H7 (cell line): Measurements from ENCODE around the gene ANXA10. TPM values are rescaled to one million over a fixed set of nuclear protein-coding genes. Genes with fewer than 3 reads are reported as not detected.
"Not testable (repeated sequence)": the region's sequence is repeated elsewhere in the genome, so short reads cannot be mapped to it uniquely, and the experiment has no call there.

Source experiments
- DNase-seq: peaks from one replicate; pipeline ENCODE4 v3.0.0; 2012
- H3K27me3 ChIP-seq: 2 replicates; pipeline ENCODE4 v1.6.0; 2011; ENCODE audit warnings: mild to moderate bottlenecking, low read length; ENCODE audit not compliant: control insufficient read depth, insufficient read depth
- H3K36me3 ChIP-seq: replicated peaks from 2 replicates; pipeline ENCODE4 v1.5.1; 2011; ENCODE audit warnings: low read length; ENCODE audit not compliant: control insufficient read depth, insufficient read depth
- H3K4me3 ChIP-seq: 2 replicates; pipeline ENCODE4 v1.5.1; 2011; ENCODE audit warnings: low read depth, mild to moderate bottlenecking, control low read depth, low read length, moderate library complexity; ENCODE audit not compliant: insufficient read depth
- total RNA-seq: library from RNA; depleted of rRNA; stranded (reverse); fragments of >200 nt; shearing (Covaris generic); gene quantifications from 2 replicates; pipeline ENCODE4 v1.2.3, GENCODE V29; 2014

The ANXA10 gene
- total RNA-seq, 1 experiment from 2014 or later, result not detected

GRCh38 chr4:168097161-168097560 is 4.8 kb downstream of the ANXA10 start:
- no peak for DNase-seq
- Histone ChIP-seq H3K36me3 (no peaks in the 10 kb centered on the region), H3K4me3 (no peak overlapping the region), H3K27me3 (no peaks in the 10 kb centered on the region)

- Histone ChIP-seq H3K4me3 (no peak overlapping the region), H3K27me3 (no peaks in the 10 kb centered on the region), H3K36me3 (no peaks in the 10 kb centered on the region)
- DNase-seq, result no peak
Measured at GRCh38 chr4:168098248-168098717, 5.9 kb downstream of the ANXA10 start.

GRCh38 chr4:168099195-168099594 is 6.9 kb downstream of the ANXA10 start:
- no peak for DNase-seq
- Histone ChIP-seq H3K36me3 (no peaks in the 10 kb centered on the region), H3K4me3 (no peak overlapping the region), H3K27me3 (no peaks in the 10 kb centered on the region)

- no peak overlapping the region for H3K4me3 ChIP-seq
Measured at GRCh38 chr4:168101026-168101425, 8.7 kb downstream of the ANXA10 start.

DNA sequence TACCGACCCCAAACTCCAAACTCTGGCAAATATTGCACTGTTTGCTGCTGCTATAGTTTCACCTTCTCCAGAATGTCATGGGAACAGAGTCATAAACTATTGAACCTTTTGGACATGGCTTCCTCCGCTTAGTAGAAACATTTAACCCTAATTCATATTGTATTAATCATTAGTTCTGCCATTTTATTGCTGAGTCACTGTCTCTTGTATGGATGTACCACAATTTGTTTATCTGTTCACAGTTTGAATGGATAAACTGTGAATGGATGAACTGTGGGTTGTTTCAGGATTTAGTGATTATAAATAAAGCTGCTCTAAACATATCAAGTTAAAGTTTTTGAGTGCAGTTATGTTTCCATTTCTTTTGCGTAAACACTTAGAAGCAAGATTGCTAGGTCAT is 10.1 kb downstream of the ANXA10 start:
- H3K36me3 ChIP-seq, result no peaks in the 10 kb centered on the region
- H3K4me3 ChIP-seq, result no peak overlapping the region
- no peak for DNase-seq

More at GRCh38 chr4:168101026-168101425, 8.7 kb downstream of the ANXA10 start:
- no peak for DNase-seq
- no peaks in the 10 kb centered on the region for H3K36me3 ChIP-seq
- no peaks in the 10 kb centered on the region for H3K27me3 ChIP-seq

DNA sequence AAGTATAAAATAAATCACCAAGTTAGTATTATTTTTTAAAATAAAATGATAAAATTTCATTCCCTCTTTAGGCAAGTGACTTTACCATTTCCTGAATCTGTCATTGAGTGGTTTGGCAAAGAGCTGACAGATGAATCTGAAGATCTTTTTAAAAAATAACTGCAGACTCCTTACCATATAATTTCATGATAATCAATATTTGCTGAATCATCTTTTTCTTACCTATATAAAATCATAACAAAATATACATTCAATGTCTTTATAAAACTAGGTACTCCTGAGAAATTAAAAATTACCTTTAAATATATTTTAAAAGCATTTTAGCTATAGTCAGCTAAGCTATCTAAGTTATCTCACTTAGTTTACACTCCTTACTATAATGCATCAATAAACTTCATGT is 17.2 kb downstream of the ANXA10 start:
- Histone ChIP-seq H3K27me3 (no peaks in the 10 kb centered on the region), H3K4me3 (no peak overlapping the region), H3K36me3 (no peaks in the 10 kb centered on the region)
- no peak for DNase-seq

More for the DNA sequence above, 10.1 kb downstream of the ANXA10 start:
- H3K27me3 ChIP-seq, result no peaks in the 10 kb centered on the region

DNA sequence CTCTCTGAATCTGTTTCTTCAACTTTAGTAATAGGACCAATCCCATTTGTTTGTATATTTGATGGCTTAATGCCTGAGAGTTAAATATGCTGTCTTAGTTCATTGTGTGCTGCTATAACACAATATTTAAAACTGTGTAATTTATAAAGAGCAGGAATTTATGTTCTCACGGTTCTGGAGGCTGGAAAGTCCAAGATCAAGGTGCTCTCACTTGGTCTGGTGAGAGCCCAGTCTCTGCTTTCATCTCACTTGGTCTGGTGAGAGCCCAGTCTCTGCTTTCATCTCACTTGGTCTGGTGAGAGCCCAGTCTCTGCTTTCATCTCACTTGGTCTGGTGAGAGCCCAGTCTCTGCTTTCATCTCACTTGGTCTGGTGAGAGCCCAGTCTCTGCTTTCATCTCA is 20.7 kb downstream of the ANXA10 start:
- H3K4me3 ChIP-seq, DNase-seq: not testable (repeated sequence)

GRCh38 chr4:168118116-168118655 is 25.8 kb downstream of the ANXA10 start:
- Histone ChIP-seq H3K4me3 (no peak overlapping the region), H3K36me3 (no peaks in the 10 kb centered on the region), H3K27me3 (no peaks in the 10 kb centered on the region)
- DNase-seq, result no peak

More for the DNA sequence above, 20.7 kb downstream of the ANXA10 start:
- H3K27me3 ChIP-seq, H3K36me3 ChIP-seq: not testable (repeated sequence)

DNA sequence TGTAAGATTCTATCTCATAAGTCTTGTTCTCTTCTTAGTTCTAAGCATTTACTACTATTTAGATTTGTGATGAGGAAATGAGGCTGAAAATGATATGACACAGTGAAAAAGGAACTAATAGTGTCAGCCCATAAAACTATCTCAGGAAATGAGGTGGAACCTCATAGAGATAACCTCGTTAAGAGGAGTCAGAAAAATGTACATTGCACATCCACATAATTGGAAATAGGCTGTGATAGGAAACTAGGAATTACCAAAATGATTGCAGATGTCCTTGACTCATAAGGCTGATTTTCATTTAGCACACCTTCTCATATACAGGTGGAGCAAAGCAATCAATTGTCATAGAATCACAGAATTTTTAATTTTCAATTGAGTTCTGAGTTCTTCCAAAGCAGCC is 26.8 kb downstream of the ANXA10 start:
- DNase-seq, result no peak
- H3K36me3 ChIP-seq, result no peaks in the 10 kb centered on the region
- no peaks in the 10 kb centered on the region for H3K27me3 ChIP-seq
- no peak overlapping the region for H3K4me3 ChIP-seq

GRCh38 chr4:168119890-168120289 is 27.6 kb downstream of the ANXA10 start:
- Histone ChIP-seq H3K27me3 (no peaks in the 10 kb centered on the region), H3K4me3 (no peak overlapping the region), H3K36me3 (no peaks in the 10 kb centered on the region)
- DNase-seq, result no peak

- H3K27me3 ChIP-seq, result no peaks in the 10 kb centered on the region
- H3K36me3 ChIP-seq, result no peaks in the 10 kb centered on the region
- H3K4me3 ChIP-seq, result no peak overlapping the region
- no peak for DNase-seq
Measured at GRCh38 chr4:168120811-168121210, 28.5 kb downstream of the ANXA10 start.

DNA sequence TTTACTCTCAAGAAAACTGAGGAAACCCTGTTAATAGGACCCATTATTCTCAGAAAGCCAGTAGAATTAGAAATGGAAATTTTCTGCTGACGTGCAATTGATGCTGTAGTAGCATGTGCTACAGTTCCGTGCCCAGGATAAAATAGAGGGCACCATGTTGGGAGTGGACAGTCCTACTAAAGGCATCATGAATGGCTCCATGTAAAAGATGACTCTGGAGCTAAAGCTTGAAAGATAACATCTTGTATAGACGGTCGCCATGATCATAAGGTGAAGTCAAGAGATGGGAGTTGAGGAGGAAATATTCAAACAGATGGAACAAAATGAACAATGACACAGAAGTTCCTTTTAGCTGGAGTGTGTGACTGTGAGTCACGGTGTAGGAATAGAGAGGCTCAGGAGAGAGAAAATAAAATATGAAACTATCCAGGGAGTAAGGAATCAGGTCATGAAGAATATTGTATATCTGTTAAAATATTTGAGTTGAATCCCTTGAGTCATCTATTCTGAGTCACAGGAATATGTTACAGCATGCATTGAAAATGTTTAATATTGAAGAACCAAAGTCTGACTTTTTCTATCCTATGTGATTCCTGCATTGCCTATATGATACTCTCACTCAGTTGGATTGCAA is 31.8 kb downstream of the ANXA10 start:
- Histone ChIP-seq H3K4me3 (no peak overlapping the region), H3K27me3 (no peaks in the 10 kb centered on the region), H3K36me3 (no peaks in the 10 kb centered on the region)
- no peak for DNase-seq

GRCh38 chr4:168126952-168127351 is 34.6 kb downstream of the ANXA10 start:
- no peak for DNase-seq
- H3K36me3 ChIP-seq, result no peaks in the 10 kb centered on the region
- no peaks in the 10 kb centered on the region for H3K27me3 ChIP-seq
- H3K4me3 ChIP-seq, result no peak overlapping the region

- Histone ChIP-seq H3K27me3 (no peaks in the 10 kb centered on the region), H3K4me3 (no peak overlapping the region), H3K36me3 (no peaks in the 10 kb centered on the region)
- no peak for DNase-seq
Measured at GRCh38 chr4:168128601-168129000, 36.3 kb downstream of the ANXA10 start.

GRCh38 chr4:168129046-168129772 is 36.9 kb downstream of the ANXA10 start:
- no peaks in the 10 kb centered on the region for H3K36me3 ChIP-seq
- DNase-seq, result no peak
- H3K4me3 ChIP-seq, result no peak overlapping the region
- no peaks in the 10 kb centered on the region for H3K27me3 ChIP-seq
